GM19043 (cell line): ENCODE results near the gene CFAP77.

ENCODE experiments used
- ATAC-seq: cut with Tn5 transposase; IDR thresholded peaks from one replicate; pipeline ENCODE4 v1.9.1; 2021; ENCODE audit warnings: low read depth; ENCODE audit not compliant: unreplicated experiment

Gene CFAP77

GRCh38 chr9:132513416-132513815 lies 103.4 kb downstream of the CFAP77 start:
- no peak for ATAC-seq

GRCh38 chr9:132514011-132514744 lies 104.2 kb downstream of the CFAP77 start:
- ATAC-seq = no peak

- no peak for ATAC-seq
These were observed 104.8 kb downstream of the CFAP77 start for GRCh38 chr9:132514821-132515220.

GRCh38 chr9:132516301-132516700 lies 106.3 kb downstream of the CFAP77 start:
- no peak for ATAC-seq

- ATAC-seq = no peak
These were observed 106.9 kb downstream of the CFAP77 start for GRCh38 chr9:132516911-132517310.

GRCh38 chr9:132517815-132518550 lies 108.0 kb downstream of the CFAP77 start:
- no peak for ATAC-seq

- no peak for ATAC-seq
These were observed 108.6 kb downstream of the CFAP77 start for GRCh38 chr9:132518626-132519025.

GRCh38 chr9:132519033-132519432 lies 109.0 kb downstream of the CFAP77 start:
- ATAC-seq = no peak

GRCh38 chr9:132520612-132521011 lies 110.6 kb downstream of the CFAP77 start:
- no peak for ATAC-seq

- ATAC-seq = no peak
These were observed 115.5 kb downstream of the CFAP77 start for GRCh38 chr9:132525308-132526023.

- ATAC-seq = no peak
These were observed 121.2 kb downstream of the CFAP77 start for GRCh38 chr9:132531195-132531594.

GRCh38 chr9:132531710-132532570 lies 121.9 kb downstream of the CFAP77 start:
- no peak for ATAC-seq

- no peak for ATAC-seq
These were observed 124.8 kb downstream of the CFAP77 start for GRCh38 chr9:132534832-132535231.

- ATAC-seq = no peak
These were observed 126.1 kb downstream of the CFAP77 start for GRCh38 chr9:132536124-132536523.

- ATAC-seq = no peak
These were observed 127.3 kb downstream of the CFAP77 start for GRCh38 chr9:132537352-132537751.

GRCh38 chr9:132538071-132538470 lies 128.1 kb downstream of the CFAP77 start:
- ATAC-seq = no peak

GRCh38 chr9:132539096-132539495 lies 129.1 kb downstream of the CFAP77 start:
- ATAC-seq = no peak

- no peak for ATAC-seq
These were observed 131.0 kb downstream of the CFAP77 start for GRCh38 chr9:132541051-132541450.

GRCh38 chr9:132541870-132542830 lies 132.1 kb downstream of the CFAP77 start:
- no peak for ATAC-seq
